MCF 10A (cell line): ENCODE data around the gene INF2. TPM values are rescaled to one million over a fixed set of nuclear protein-coding genes. Genes with fewer than 3 reads are reported as not detected.
"Not testable (repeated sequence)": the region's sequence is repeated elsewhere in the genome, so short reads cannot be mapped to it uniquely, and the experiment has no call there.

Experiments used
- BruUV-seq: library from RNA; stranded (reverse); fragments of 400-500 nt; replicated peaks from 2 replicates; lab custom pipeline; 2021; lab: Mats Ljungman, UMichigan
- CTCF ChIA-PET: fragments of 300-600 bp; sonication (Branson Sonifier 250); formaldehyde crosslinking; extraction: SDS; loops from one replicate; lab custom pipeline; 2021; ENCODE audit warnings: antibody characterized with exemption, inconsistent platforms; lab: Yijun Ruan, JAX
- POLR2A ChIA-PET: fragments of 300-600, 350-650 bp; sonication (Branson Sonifier 250); formaldehyde crosslinking; extraction: SDS; loops from one replicate; lab custom pipeline; 2020; ENCODE audit warnings: antibody characterized with exemption, inconsistent platforms; lab: Yijun Ruan, JAX
- DNase-seq: peaks from one replicate; pipeline ENCODE4 v3.0.0-alpha.2; 2018; ENCODE audit not compliant: unreplicated experiment
- H3K27ac Mint-ChIP-seq: one replicate; pipeline ENCODE4 v1.8.0; 2022; ENCODE audit warnings: mild to moderate bottlenecking, low read depth, mixed read lengths; ENCODE audit not compliant: unreplicated experiment
- H3K27me3 Mint-ChIP-seq: one replicate; pipeline ENCODE4 v1.8.0; 2022; ENCODE audit warnings: mixed read lengths; ENCODE audit not compliant: insufficient read depth, unreplicated experiment
- H3K36me3 Mint-ChIP-seq: one replicate; pipeline ENCODE4 v1.8.0; 2022; ENCODE audit warnings: mild to moderate bottlenecking, moderate library complexity, mixed read lengths; ENCODE audit not compliant: insufficient read depth, unreplicated experiment
- H3K4me1 Mint-ChIP-seq: one replicate; pipeline ENCODE4 v1.8.0; 2022; ENCODE audit warnings: mixed read lengths; ENCODE audit not compliant: insufficient read depth, unreplicated experiment
- H3K4me3 Mint-ChIP-seq: one replicate; pipeline ENCODE4 v1.8.0; 2022; ENCODE audit warnings: mild to moderate bottlenecking, moderate library complexity, mixed read lengths; ENCODE audit not compliant: unreplicated experiment
- H3K9me3 Mint-ChIP-seq: one replicate; pipeline ENCODE4 v1.8.0; 2022; ENCODE audit warnings: mixed read lengths; ENCODE audit not compliant: unreplicated experiment
- CTCF ChIP-seq: fragments of 200-600 bp; IDR thresholded peaks from one replicate; pipeline ENCODE4 v1.8.0; 2022; ENCODE audit warnings: antibody characterized with exemption, mild to moderate bottlenecking; ENCODE audit not compliant: unreplicated experiment
- intact Hi-C: fragments of 100-400 bp; cut with micrococcal nuclease; formaldehyde crosslinking; loops from 2 replicates; pipeline ENCODE4 v1.14.1; 2022
- total RNA-seq: library from RNA; stranded (reverse); gene quantifications from 2 replicates; pipeline ENCODE4 v1.2.3, GENCODE V29; 2022

The INF2 gene
- total RNA-seq, 1 experiment from 2014 or later = 102 TPM

- POLR2A ChIA-PET = no interaction called here
- CTCF ChIA-PET = interaction anchor here (0.5 to 1.2 kb wide), 4 partner anchors 12 to 160 kb away, joined by 3 to 4 read pairs (median 3); partner anchors contain the start of gene INF2
- Mint-ChIP-seq H3K36me3 (no peaks in the 10 kb centered on the region), H3K27me3 (peaks cover 9% of the 10 kb centered on the region), H3K27ac (no peak overlapping the region), H3K9me3 (no peaks in the 10 kb centered on the region), H3K4me1 (no peaks in the 10 kb centered on the region), H3K4me3 (no peak overlapping the region)
- intact Hi-C loops = no loop called here
- BruUV-seq = no TSS peak
- TF ChIP-seq CTCF = no peak
- DNase-seq = no peak
Observed at GRCh38 chr14:104666981-104667380, 22.4 kb upstream of the INF2 start.

GRCh38 chr14:104669697-104670096 lies 19.7 kb upstream of the INF2 start:
- Mint-ChIP-seq H3K4me3 (no peak overlapping the region), H3K36me3 (no peaks in the 10 kb centered on the region), H3K4me1 (no peaks in the 10 kb centered on the region), H3K27ac (no peak overlapping the region), H3K9me3 (no peaks in the 10 kb centered on the region), H3K27me3 (peaks cover 5% of the 10 kb centered on the region)
- CTCF ChIA-PET = interaction anchor here (0.7 kb wide), 2 partner anchors 11 to 31 kb away, joined by 3 to 4 read pairs; no protein-coding TSS in a partner anchor
- DNase-seq = no peak
- intact Hi-C loops = no loop called here
- no peak for TF ChIP-seq CTCF
- BruUV-seq = no TSS peak
- POLR2A ChIA-PET = no interaction called here

GRCh38 chr14:104671330-104671977 lies 18.0 kb upstream of the INF2 start:
- H3K4me3 Mint-ChIP-seq, H3K9me3 Mint-ChIP-seq, H3K4me1 Mint-ChIP-seq, H3K36me3 Mint-ChIP-seq, BruUV-seq, H3K27me3 Mint-ChIP-seq, H3K27ac Mint-ChIP-seq, DNase-seq, intact Hi-C loops: not testable (repeated sequence)
- ChIA-PET POLR2A (interaction anchor here (0.7 to 1.1 kb wide), 2 partner anchors 10 to 26 kb away, joined by 3 read pairs; no protein-coding TSS in a partner anchor), CTCF (interaction anchor here (0.6 kb wide), 1 partner anchor 168 kb away, joined by 4 read pairs; no protein-coding TSS in a partner anchor)

GRCh38 chr14:104672119-104672518 lies 17.3 kb upstream of the INF2 start:
- H3K9me3 Mint-ChIP-seq, intact Hi-C loops, DNase-seq, H3K4me3 Mint-ChIP-seq, H3K36me3 Mint-ChIP-seq, H3K27ac Mint-ChIP-seq, H3K27me3 Mint-ChIP-seq, CTCF ChIA-PET, H3K4me1 Mint-ChIP-seq, BruUV-seq: not testable (repeated sequence)
- POLR2A ChIA-PET = interaction anchor here (0.7 to 1.1 kb wide), 2 partner anchors 9 to 25 kb away, joined by 3 read pairs; no protein-coding TSS in a partner anchor

- ChIA-PET CTCF (interaction anchor here (1.1 kb wide), 1 partner anchor 27 kb away, joined by 3 read pairs; no protein-coding TSS in a partner anchor), POLR2A (interaction anchor here (0.7 kb wide), 1 partner anchor 22 kb away, joined by 3 read pairs; no protein-coding TSS in a partner anchor)
- TF ChIP-seq CTCF = no peak
- Mint-ChIP-seq H3K27me3 (no peaks in the 10 kb centered on the region), H3K36me3 (no peaks in the 10 kb centered on the region), H3K9me3 (no peaks in the 10 kb centered on the region), H3K4me1 (no peaks in the 10 kb centered on the region), H3K4me3 (no peak overlapping the region), H3K27ac (no peak overlapping the region)
- intact Hi-C loops = no loop called here
- no peak for DNase-seq
- no TSS peak for BruUV-seq
Observed at GRCh38 chr14:104673481-104673880, 15.9 kb upstream of the INF2 start.
